Stimulated activated CD4-positive, alpha-beta T cell treated with anti-CD3 and anti-CD28 coated beads, Interleukin-4, amount 100 ng/mL, for 48 hours (primary cell): Measurements from ENCODE around the gene IFNL2.

ENCODE experiments used
- DNase-seq, 2 donors: peaks; one replicate each; pipeline ENCODE4 v3.0.0-alpha.2; 2020; ENCODE audit warnings: low read depth in 2 of 2

Gene IFNL2

DNA sequence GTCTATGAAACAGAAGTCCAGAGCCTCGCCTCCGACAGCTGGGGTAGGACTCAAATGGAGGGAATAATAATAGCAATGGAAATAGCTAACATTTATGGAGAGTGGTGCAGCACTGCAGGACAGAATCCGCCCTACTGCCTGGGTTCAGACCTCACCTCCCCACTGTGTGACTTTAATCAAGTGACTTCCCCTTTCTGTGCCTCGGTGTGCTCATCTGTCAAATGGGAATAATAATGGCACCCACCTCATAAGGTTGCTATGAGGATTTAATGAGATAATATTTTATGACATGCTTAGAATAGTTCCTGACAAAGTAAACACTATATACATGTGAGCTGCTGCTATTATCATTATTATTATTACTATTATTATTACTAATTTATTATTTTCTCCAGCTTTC is 49.3 kb downstream of the IFNL2 start:
- no peak for DNase-seq

DNA sequence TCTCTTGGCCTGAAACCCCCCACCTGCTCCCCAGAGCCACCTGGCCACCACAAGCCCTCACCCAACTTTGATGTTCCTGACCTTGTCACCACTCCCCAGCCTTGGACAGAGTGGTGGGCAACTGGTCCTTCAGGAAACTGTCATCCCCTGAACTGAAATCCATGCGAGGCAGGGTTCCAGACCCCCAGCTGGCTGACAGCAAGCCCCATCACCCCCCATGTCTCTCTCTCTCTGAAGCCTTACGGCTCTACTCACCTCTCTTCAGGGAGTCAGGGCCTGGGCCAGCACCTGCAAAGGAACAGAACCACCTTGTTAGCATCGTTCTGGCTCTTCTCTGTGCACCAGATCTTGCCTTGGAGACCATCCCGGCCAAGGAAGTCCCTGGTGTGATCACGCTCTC is 49.9 kb downstream of the IFNL2 start:
- no peak for DNase-seq

DNA sequence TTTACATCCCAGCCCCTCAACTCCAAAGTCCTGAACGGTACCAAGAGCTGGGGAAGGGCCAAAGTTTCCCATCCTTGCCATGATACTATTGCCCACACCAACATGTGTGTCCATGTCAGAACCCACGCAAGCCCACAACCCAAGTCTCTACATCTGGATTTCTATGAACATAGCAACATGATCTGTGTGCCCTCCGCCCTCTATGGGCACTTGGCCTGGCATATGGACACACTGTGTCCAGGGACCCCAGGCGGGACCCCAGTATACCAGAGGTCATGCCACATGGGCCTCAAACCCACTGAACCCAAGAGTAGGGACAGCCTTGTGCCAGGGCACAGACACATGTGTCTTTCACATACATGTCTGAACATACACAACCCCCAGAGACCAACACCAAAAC is 50.5 kb downstream of the IFNL2 start:
- no peak for DNase-seq

DNA sequence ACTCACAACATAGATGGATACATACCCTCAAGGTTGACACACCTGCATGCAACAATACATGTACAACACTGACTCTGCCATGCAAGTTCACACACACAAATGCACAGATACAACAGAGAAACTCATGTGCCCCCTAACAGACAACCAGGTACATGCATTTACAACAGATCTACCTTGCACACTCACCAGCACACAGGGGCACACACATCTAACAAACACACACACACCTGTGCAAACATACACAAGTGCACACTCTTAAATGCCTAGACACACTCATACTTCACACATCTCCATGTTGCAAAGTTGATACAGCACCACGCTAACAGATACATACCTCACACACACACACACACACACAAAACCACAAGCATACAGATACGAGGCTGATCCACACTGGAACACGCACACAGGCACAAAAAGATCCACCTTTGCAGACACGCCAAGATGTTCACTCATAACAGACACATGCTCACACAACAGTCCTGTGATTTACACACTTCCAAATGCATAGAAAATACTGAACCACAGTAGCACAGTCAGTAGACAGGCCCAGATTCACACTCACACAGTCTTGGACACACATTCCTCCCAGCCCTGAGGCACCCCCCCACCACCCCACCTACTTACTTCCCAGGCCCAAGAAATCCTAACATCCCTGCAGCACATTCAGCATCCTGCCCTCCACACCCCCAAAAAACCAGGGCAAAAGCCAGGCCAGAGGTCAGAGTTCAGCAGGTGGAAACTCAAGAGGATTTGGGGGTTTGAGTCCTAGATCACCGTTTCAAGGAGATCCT is 51.1 kb downstream of the IFNL2 start:
- no peak for DNase-seq
